H1 (cell line): Measurements from ENCODE around the gene GBF1.

ENCODE experiments used
- CTCF ChIP-seq, 3 experiments: IDR thresholded peaks; 1 replicate in 2 of 3; 2 replicates in 1 of 3; pipeline versions ENCODE4 v1.5.1 to v1.6.1; 2011; ENCODE audit warnings: low read length in 3 of 3, mild to moderate bottlenecking in 3 of 3, inconsistent platforms in 2 of 3, low read depth in 1 of 3, moderate library complexity in 1 of 3; ENCODE audit not compliant: insufficient read depth in 1 of 3; ENCODE audit errors: control extremely low read depth in 1 of 3
- EZH2 ChIP-seq: fragments of 200-600 bp; sonication (generic); IDR thresholded peaks from 2 replicates; pipeline ENCODE4 v1.7.1; 2012; ENCODE audit warnings: low read depth, mild to moderate bottlenecking, moderate library complexity, low read length, inconsistent platforms; ENCODE audit not compliant: severe bottlenecking
- POLR2A ChIP-seq, 2 experiments: IDR thresholded peaks; 1 replicate in 1 of 2; 2 replicates in 1 of 2; pipeline ENCODE4 v1.6.1; 2011; ENCODE audit warnings: low read depth in 2 of 2, low read length in 2 of 2, mild to moderate bottlenecking in 2 of 2; ENCODE audit errors: control extremely low read depth in 1 of 2
- SUZ12 ChIP-seq: fragments of 200-600 bp; sonication (generic); IDR thresholded peaks from 2 replicates; pipeline ENCODE4 v1.6.1; 2012; ENCODE audit warnings: mild to moderate bottlenecking, inconsistent platforms, low read length, moderate library complexity, mixed read lengths
- TAF1 ChIP-seq: IDR thresholded peaks from 2 replicates; pipeline ENCODE4 v1.6.1; 2011; ENCODE audit warnings: mild to moderate bottlenecking, low read depth, low read length
- YY1 ChIP-seq: IDR thresholded peaks from 2 replicates; pipeline ENCODE4 v1.6.1; 2011; ENCODE audit warnings: low read depth, mild to moderate bottlenecking, low read length
- ZNF274 ChIP-seq: IDR thresholded peaks from 2 replicates; pipeline ENCODE4 v1.7.0; 2012; ENCODE audit warnings: low read length, borderline replicate concordance; ENCODE audit errors: extremely low read depth

GRCh38 chr10:102375867-102376266 lies 130.5 kb downstream of the GBF1 start:
- TF ChIP-seq SUZ12 (no peak), POLR2A (IDR thresholded peaks at IDR 0.05; ENCODE audit: control extremely low read depth in 1 of 2, low read depth in 2 of 2, low read length in 2 of 2) (no peak), EZH2 (no peak), ZNF274 (no peak), CTCF (IDR thresholded peaks at IDR 0.05; ENCODE audit: control extremely low read depth in 1 of 3, insufficient read depth in 1 of 3, low read depth in 1 of 3, low read length in 3 of 3) (no peak), TAF1 (no peak), YY1 (no peak)
